ENCODE data around the gene SLC44A4.
"Not testable (repeated sequence)": the region's sequence is repeated elsewhere in the genome, so short reads cannot be mapped to it uniquely, and the experiment has no call there.

SLC44A4 gene

DNA sequence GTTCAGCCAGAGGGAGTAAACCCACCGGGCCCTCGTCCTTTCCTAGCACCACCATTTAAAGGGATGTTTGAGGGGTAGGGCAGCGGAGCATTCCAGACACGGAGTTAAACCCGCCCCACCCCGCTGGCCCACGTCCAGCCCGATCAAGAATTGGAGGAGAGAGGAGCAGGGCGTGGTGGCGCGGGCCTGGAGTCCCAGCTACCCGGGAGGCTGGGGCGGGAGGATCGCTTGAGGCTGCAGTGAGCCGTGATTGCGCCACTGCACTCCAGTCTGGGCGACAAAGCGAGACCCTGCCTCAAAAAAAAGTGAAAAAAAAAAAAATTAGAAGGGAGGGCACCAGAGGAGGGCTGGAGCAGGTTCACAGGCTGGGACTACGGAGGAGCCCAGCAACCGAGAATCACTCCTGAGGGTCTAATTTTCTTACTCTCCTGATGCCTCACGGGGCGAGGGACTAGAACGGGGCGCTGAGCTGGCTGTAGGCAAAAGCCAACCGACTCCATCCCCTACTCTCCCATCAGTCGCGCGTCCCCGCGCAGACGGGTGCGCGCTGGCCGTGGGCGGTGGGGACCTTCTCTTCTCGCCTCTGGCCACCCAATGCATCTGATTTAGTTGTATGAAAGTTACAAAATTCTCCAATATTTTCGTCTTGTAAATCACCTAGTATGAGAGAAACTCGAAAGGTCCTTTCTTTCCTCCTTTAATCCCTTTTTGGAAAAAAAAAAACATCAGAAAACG is 57.3 kb downstream of the SLC44A4 start:
- TF ChIP-seq, protein P1, sequence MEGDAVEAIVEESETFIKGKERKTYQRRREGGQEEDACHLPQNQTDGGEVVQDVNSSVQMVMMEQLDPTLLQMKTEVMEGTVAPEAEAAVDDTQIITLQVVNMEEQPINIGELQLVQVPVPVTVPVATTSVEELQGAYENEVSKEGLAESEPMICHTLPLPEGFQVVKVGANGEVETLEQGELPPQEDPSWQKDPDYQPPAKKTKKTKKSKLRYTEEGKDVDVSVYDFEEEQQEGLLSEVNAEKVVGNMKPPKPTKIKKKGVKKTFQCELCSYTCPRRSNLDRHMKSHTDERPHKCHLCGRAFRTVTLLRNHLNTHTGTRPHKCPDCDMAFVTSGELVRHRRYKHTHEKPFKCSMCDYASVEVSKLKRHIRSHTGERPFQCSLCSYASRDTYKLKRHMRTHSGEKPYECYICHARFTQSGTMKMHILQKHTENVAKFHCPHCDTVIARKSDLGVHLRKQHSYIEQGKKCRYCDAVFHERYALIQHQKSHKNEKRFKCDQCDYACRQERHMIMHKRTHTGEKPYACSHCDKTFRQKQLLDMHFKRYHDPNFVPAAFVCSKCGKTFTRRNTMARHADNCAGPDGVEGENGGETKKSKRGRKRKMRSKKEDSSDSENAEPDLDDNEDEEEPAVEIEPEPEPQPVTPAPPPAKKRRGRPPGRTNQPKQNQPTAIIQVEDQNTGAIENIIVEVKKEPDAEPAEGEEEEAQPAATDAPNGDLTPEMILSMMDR (IDR thresholded peaks at IDR 0.05; ENCODE audit: insufficient read depth, missing control alignments) = no peak
- no peak for FAIRE-seq
- DNase-seq (ENCODE audit: insufficient read length, low spot score) = peak; percentile 74

DNA sequence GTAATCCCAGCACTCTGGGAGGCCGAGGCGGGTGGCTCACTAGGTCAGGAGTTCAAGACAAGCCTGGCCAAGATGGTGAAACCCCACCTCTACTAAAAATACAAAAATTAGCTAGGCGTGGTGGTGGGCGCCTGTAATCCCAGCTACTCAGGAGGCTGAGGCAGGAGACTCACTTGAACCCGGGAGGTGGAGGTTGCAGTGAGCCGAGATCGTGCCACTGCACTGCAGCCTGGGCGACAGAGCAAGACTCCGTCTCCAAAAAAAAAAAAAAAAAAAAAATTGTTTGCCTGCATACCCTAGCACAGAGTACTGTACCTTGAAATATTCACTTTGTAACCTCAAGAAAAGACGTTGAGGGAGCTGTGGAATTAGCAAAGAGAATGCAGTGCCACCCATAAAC is 58.4 kb downstream of the SLC44A4 start:
- not testable (repeated sequence) for FAIRE-seq; DNase-seq (ENCODE audit: insufficient read length, low spot score)

DNA sequence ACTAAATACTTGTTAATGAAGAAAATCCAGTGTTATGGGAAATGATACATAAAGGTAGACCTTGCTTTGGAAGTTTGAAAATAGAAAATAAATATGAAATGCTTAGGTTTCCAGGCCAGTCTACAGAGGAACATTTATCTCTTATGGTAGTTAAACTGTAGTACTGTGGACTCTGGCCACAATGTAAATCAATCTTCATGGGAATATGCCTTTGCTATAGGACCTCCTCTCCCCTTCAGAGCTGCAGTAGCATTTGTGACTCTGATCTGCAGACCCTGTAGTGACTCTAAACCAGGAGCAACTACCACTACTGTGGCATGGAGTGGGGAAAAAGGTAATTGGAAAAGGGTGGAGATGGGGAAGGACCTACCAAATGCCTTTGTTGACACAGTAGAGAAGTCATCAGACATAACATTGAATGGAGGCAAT is 58.9 kb downstream of the SLC44A4 start:
- FAIRE-seq = no peak
- TF ChIP-seq, protein P1 (IDR thresholded peaks at IDR 0.05; ENCODE audit: insufficient read depth, missing control alignments) = no peak
- no peak for DNase-seq (ENCODE audit: insufficient read length, low spot score)

DNA sequence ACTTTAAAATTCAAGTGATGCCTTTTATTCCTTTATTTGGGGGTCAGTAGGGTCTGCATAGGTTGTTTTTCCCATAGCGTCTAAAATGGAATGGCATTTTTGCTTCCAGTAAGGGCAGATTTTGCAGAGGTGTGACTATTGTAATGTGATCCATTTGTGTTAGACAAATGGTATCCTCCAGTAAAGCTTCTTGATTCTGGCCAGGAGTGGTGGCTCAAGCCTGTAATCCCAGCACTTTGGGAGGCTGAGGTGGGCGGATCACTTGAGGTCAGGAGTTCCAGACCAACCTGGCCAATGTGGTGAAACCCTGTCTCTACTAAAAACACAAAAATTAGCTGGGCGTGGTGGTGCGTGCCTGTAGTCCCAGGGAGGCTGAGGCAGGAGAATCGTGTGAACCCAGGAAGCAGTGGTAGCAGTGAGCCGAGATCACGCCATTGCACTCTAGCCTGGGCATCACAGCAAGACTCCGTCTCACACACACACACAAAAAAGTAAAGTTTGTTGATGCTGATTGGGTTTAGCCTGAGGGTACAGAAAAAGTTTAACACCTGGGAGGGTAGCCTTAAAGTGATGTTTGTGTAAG is 60.8 kb downstream of the SLC44A4 start:
- DNase-seq (ENCODE audit: insufficient read length, low spot score); FAIRE-seq: not testable (repeated sequence)

DNA sequence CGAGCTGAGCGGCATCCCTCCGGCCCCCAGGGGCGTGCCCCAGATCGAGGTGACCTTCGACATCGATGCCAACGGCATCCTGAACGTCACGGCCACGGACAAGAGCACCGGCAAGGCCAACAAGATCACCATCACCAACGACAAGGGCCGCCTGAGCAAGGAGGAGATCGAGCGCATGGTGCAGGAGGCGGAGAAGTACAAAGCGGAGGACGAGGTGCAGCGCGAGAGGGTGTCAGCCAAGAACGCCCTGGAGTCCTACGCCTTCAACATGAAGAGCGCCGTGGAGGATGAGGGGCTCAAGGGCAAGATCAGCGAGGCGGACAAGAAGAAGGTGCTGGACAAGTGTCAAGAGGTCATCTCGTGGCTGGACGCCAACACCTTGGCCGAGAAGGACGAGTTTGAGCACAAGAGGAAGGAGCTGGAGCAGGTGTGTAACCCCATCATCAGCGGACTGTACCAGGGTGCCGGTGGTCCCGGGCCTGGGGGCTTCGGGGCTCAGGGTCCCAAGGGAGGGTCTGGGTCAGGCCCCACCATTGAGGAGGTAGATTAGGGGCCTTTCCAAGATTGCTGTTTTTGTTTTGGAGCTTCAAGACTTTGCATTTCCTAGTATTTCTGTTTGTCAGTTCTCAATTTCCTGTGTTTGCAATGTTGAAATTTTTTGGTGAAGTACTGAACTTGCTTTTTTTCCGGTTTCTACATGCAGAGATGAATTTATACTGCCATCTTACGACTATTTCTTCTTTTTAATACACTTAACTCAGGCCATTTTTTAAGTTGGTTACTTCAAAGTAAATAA is 61.5 kb downstream of the SLC44A4 start:
- FAIRE-seq; DNase-seq (ENCODE audit: insufficient read length, low spot score): not testable (repeated sequence)

DNA sequence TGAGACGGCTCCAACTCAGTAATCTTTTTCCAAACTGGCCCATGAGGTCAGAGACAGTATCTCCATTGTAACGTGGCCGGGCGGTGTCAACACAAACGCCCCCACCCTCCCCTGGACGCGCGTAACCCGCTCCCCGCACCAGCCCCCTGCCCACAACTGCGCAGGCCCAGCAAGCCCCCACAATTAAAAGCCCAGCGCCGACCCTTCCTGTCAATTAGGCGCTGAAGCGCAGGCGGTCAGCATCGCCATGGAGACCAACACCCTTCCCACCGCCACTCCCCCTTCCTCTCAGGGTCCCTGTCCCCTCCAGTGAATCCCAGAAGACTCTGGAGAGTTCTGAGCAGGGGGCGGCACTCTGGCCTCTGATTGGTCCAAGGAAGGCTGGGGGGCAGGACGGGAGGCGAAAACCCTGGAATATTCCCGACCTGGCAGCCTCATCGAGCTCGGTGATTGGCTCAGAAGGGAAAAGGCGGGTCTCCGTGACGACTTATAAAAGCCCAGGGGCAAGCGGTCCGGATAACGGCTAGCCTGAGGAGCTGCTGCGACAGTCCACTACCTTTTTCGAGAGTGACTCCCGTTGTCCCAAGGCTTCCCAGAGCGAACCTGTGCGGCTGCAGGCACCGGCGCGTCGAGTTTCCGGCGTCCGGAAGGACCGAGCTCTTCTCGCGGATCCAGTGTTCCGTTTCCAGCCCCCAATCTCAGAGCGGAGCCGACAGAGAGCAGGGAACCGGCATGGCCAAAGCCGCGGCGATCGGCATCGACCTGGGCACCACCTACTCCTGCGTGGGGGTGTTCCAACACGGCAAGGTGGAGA is 63.6 kb downstream of the SLC44A4 start, which contains the start of the genes HSPA1A and HSPA1L:
TSS of gene HSPA1A (plus strand) at position 519 of the 814 bp plus-strand sequence. CDS start at position 733, 214 bp downstream.
TSS of gene HSPA1L (minus strand) at position 259 of the 814 bp plus-strand sequence. CDS start 3,311 bp downstream, outside the sequence.
- TF ChIP-seq, protein P1 (IDR thresholded peaks at IDR 0.05; ENCODE audit: insufficient read depth, missing control alignments) = no peak
- no peak for DNase-seq (ENCODE audit: insufficient read length, low spot score)
- no peak for FAIRE-seq

DNA sequence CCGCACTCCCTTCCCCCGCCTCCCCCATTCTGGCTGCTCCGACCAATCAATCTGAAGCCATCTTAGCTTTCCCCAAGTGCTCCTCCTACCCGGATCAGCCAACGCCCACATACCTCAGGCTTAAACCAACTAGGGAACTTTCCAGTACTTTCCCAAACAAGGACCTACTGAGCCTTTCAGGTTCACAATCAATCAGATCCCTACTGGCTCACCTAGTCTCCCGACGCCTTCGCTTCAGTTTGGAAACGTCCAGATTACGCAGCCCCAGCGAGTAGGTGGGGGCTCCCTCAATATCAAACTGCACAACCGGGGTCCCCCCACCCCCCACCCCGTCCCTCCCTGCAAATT is 64.1 kb downstream of the SLC44A4 start:
- TF ChIP-seq, protein P1 (IDR thresholded peaks at IDR 0.05; ENCODE audit: insufficient read depth, missing control alignments) = no peak
- FAIRE-seq (no peak), DNase-seq (ENCODE audit: insufficient read length, low spot score) (no peak)

DNA sequence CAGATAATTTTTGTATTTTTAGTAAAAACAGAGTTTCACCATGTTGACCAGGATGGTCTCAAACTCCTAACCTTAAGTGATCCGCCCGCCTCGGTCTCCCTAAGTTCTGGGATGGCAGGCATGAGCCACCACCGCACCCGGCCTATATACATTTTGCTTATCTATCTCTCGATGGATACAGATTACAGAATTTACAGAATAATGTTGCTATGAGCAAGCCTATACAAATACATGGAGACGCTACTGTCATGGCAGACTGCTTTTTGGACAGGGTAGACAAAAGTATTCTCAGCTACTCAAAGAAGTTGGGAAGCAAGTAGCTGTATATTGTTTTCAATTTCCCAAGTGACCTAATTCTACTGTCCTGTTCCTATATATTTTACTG is 65.3 kb downstream of the SLC44A4 start:
- no peak for FAIRE-seq

More for the DNA sequence above, 65.3 kb downstream of the SLC44A4 start:
- TF ChIP-seq, protein P1 (IDR thresholded peaks at IDR 0.05; ENCODE audit: insufficient read depth, missing control alignments) = no peak
- no peak for DNase-seq (ENCODE audit: insufficient read length, low spot score)
